Measurements from ENCODE around the gene RPL38.

RPL38 gene

DNA sequence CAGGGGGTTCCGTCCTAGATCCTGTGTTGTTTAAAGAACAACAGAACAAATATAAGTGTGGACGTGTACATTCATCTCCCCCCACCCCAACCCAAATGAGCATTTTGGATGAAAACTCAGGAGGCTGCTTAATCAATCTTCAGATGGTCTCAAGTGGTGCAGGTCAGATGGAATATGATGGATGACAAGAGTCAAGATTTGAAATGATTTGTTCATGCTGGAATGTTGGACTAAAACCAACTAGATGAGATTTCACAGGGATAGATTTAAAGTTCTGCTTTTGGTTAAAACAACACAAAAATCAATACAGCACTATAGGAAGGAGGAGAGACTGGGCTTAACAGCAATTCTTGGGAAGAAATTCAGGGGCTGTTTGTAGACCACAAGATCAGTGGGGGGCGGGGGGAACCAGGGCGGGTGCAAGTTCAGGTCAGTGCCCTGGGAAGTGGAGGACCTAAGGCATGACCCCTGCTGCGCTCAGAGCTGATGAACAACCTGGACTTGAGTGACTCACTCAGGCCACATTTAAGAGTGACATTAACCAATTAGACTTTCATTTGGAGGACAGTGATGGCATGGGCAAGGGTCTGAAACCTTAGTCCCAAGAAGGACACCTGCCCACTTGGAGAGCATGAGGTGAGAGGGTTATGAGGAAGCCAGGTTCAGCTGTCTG lies 25.0 kb downstream of the RPL38 start:
- DNase-seq = no peak

DNA sequence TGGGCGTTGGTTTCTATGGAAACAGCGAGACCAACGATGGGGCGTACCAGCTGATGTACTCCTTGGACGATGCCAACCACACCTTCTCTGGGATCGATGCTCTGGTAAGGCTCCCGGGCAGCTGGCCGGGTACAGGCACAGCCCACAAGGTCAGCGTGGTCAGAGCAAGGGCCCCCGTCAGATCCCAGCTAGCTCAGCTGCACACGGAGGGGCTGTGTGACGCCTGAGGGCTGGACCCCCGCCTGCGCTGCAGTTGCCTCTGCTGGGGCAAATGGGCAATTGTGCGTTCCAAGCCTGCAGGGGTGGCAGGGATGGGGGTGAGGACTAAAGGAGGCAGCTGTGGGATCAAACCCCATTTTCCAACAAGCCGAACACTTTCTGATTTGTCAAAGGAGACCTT lies 27.4 kb downstream of the RPL38 start:
- no peak for DNase-seq

GRCh38 chr17:74231928-74232907 lies 28.7 kb downstream of the RPL38 start:
- DNase-seq = no peak

GRCh38 chr17:74233937-74234336 lies 30.5 kb downstream of the RPL38 start:
- DNase-seq = no peak

DNA sequence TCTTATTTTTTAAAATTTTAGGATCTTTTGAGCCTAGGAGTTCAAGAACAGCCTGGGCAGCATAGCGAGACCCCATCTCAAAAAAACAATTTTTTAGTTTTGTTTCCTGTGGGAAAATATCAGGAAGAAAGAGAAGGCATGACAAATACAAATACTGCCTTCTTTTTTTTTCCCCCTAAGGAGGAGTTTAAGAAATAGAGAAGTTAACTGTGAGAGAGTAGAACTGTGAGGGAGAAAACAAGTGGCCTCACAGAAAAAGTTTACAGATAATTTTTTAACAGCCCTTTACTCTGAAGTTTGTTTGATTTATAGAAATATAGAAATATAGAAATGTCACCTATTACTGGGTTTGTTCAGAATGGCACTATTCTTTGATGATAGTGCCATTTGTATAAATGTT lies 31.0 kb downstream of the RPL38 start:
- DNase-seq = no peak

GRCh38 chr17:74235040-74235581 lies 31.6 kb downstream of the RPL38 start:
- DNase-seq = no peak

GRCh38 chr17:74235911-74236371 lies 32.5 kb downstream of the RPL38 start:
- no peak for DNase-seq

- DNase-seq = no peak
Measured at GRCh38 chr17:74237321-74237720, 33.8 kb downstream of the RPL38 start.

- peak; percentile 70 for DNase-seq
Measured at GRCh38 chr17:74239172-74239571, 35.7 kb downstream of the RPL38 start.

DNA sequence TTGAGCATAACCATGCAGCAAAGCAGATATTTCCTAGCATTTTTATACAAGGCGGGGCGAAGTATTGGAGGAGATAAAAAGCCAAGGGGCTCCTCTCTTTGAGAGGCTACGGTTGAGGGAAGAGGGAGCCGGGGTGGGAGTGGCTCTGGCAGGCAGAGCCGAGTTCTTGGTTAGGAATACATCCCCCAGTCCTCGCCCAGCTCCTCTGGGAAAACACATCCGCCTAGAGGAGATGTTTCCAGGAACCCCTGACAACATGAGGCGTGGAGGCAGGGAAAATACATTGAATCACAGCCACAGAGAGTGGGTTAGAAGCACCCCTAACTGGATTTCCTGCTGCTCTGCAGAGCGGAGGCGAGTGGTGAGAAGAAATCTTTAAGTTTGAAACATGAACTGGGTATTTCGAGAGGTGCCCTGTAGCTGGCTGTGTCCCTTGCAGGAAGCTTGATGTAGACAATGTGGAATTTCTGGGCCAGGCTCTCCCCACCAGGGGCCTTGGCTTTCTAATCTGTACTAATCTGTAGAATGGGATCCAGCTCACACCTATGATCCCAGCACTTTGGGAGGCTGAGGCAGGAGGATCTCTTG lies 37.2 kb downstream of the RPL38 start:
- DNase-seq = peak; percentile 83

- DNase-seq = no peak
Measured at GRCh38 chr17:74241431-74241830, 38.0 kb downstream of the RPL38 start.

GRCh38 chr17:74241847-74242246 lies 38.4 kb downstream of the RPL38 start:
- DNase-seq = no peak

DNA sequence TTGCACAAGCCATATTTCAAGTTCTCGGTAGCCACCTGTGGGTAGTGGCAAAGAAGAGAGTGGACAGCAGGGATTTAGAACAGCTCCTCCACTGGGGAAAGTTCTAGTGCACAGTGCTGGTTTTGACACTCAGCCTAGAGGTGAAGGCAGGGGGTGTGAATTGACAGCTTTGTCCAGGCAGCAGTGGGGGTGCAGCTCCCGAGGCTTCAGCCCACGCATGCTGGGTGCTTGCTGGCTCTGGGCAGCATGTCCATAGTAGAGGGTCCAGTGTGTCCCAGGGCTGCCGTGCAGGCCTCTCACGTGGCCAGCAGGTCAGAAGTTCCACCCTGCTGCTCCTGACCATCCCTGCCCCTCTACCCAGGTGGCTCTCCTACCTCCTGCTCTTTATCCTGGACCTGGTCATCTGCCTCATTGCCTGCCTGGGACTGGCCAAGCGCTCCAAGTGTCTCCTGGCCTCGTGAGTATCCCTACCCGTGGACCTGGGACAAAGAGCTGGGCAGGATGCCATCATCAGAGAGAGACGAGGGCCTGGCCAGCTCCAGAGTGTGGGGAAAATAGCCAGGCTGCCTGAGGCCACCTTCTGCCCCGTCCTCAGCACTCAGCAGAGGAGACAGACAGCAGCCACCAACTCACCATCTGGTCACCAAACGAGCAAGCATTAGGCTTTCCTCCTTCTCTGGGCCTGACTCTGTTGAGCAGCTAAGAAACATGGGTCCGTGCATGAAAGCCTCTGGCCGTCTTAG lies 39.7 kb downstream of the RPL38 start:
- DNase-seq = no peak

- DNase-seq = no peak
Measured at GRCh38 chr17:74244128-74244527, 40.6 kb downstream of the RPL38 start.

GRCh38 chr17:74244548-74244947 lies 41.1 kb downstream of the RPL38 start:
- DNase-seq = no peak

DNA sequence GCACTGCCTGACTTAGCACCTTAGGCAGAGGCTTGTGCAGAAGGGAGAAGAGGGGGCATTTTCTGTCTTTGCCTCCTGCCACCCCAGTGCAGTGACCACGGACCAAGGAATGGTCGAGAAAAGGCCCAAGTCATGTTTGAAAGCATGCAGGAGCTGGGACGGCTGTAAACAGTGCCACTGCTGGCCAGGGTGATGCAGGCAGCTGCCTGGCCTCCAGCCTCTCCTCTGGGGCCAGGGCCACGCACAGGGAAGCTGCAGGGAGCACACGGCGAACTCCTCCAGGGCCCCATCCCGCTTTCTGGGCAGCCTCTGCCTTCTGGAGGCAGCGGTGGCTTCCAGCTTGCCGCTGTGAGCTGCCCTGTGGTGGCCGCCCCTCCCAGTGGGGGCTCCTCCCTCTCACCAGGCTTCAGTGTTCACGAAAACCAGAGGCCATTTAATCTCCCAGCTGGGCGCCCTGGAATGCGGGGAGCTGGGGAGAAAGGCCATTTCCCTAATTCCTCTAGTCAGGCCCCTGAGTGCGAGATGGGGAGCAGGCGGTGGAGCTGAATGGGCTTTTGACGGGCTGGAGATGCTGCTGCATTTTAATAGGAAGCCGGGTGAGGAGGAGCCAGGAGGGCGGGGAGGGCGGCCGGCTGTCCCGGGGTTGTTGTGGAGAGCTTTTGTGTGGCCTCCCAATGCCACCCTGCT lies 41.8 kb downstream of the RPL38 start:
- peak; percentile 13 for DNase-seq

DNA sequence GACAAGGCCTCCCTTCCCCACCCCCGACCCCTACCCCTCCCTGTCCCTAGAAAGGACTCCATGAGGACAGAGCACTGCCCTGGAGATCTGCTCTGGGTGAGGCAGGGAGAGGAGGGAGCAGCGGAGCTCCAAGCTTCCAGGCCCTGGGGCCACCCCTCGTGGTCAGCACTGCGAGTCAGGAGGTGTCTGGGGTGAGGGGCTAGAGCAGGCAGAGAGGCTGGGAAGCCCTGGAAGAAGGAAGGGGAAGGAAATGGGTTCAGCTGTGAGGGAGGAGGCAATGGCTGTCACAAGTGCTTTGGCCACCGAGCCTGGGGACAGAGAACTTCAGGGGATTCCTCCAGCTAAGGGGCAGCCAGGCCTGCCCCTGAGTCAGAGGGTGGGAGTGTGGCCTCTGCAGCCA lies 42.4 kb downstream of the RPL38 start:
- DNase-seq = no peak

GRCh38 chr17:74249590-74250270 lies 46.3 kb downstream of the RPL38 start:
- no peak for DNase-seq

- peak; percentile 6 for DNase-seq
Measured at GRCh38 chr17:74250324-74250995, 47.0 kb downstream of the RPL38 start.

DNA sequence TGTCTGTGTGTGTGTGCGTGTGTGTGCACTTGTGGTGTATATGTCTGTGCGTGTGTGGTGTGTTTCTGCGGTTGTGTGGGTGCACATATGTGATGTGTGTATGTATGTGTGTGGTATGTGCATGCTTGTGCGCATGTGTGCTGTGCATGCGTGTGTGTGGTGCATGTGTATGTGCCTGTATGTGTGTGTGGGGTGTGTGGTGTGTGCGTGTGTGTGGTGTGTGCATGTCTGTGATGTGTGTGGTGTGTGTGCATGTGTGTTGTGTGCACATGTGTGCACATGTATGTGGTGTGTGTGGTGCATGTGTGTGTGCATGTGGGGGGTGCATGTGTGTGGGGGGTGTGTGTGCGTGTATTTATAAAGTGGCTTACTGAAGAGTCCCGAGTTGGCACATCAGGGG lies 47.6 kb downstream of the RPL38 start:
- no peak for DNase-seq

DNA sequence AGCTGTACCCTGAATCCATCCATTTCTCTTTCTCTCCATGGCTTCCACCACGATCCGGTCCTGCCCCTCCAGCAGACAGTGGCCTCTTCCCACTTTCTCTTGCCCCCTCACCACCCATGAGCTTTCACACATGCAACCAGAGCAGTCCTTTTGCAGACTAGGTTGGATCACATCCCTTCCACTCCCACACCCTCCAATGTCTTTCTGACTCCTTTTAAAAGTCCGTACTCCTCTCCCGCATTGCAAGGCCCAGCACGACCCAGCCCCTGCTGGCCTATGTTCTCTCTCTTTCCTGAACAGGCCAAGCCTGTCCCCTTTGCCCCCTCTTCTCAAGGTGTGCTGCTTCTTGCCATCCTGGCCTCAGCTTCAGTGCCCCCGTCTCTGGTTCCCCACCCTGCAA lies 48.1 kb downstream of the RPL38 start:
- no peak for DNase-seq
